Measurements from ENCODE around the gene DNAJB6. TPM values are rescaled to one million over a fixed set of nuclear protein-coding genes. Genes with fewer than 3 reads are reported as not detected.

Gene DNAJB6
- total RNA-seq, 1 experiment from 2014 or later = 201 TPM

DNA sequence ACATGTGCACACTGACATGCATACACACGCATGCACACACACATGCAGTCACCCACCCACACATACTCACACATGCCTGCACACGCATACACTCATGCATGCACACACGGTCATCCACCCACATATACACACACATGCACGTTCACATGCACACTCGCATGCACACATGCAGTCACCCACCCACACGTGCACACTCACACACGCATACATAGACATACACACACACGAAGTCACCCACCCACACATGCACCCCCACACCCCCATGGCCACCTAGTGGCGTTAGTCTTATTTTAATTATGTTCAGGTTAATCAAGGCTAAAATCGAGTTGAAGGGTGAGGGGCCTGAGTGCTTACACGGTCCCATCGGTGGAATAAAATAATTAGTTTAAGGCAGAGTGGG, 96.8 kb downstream of the DNAJB6 start:
- H3K4me3 ChIP-seq (ENCODE audit: low read depth in 2 of 2, low read length in 2 of 2) = no peak overlapping the region
- H3K4me1 ChIP-seq (ENCODE audit: control insufficient read depth, insufficient read depth, low read length) = peaks cover 4% of the 10 kb centered on the region; the same call in 1 of the 2 replicates
- intact Hi-C loops (cut with micrococcal nuclease; ENCODE audit: unreplicated experiment) (loop anchor here (10.0 kb wide), 1 partner anchor 441 kb away; no protein-coding TSS in a partner anchor), in situ Hi-C loops (cut with HindIII; ENCODE audit: low pct_unique_long_range_greater_than_20kb, low sequenced_read_pairs) (no loop called here)
- ATAC-seq (no peak), DNase-seq (ENCODE audit: low read depth, low spot score) (no peak)
- no peak overlapping the region for H3K27ac ChIP-seq (ENCODE audit: low read length)
- H3K9me3 ChIP-seq (ENCODE audit: control insufficient read depth, insufficient read depth, low read depth, low read length) = no peaks in the 10 kb centered on the region
- no peaks in the 10 kb centered on the region for H3K27me3 ChIP-seq (ENCODE audit: control insufficient read depth, insufficient read depth, low read length)
- no peak for TF ChIP-seq SIN3A (IDR thresholded peaks at IDR 0.05; ENCODE audit: borderline replicate concordance, insufficient read depth, low read depth, low read length)
- TF ChIP-seq, protein P1, sequence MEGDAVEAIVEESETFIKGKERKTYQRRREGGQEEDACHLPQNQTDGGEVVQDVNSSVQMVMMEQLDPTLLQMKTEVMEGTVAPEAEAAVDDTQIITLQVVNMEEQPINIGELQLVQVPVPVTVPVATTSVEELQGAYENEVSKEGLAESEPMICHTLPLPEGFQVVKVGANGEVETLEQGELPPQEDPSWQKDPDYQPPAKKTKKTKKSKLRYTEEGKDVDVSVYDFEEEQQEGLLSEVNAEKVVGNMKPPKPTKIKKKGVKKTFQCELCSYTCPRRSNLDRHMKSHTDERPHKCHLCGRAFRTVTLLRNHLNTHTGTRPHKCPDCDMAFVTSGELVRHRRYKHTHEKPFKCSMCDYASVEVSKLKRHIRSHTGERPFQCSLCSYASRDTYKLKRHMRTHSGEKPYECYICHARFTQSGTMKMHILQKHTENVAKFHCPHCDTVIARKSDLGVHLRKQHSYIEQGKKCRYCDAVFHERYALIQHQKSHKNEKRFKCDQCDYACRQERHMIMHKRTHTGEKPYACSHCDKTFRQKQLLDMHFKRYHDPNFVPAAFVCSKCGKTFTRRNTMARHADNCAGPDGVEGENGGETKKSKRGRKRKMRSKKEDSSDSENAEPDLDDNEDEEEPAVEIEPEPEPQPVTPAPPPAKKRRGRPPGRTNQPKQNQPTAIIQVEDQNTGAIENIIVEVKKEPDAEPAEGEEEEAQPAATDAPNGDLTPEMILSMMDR (IDR thresholded peaks at IDR 0.05) = no peak
- TF ChIP-seq POLR2AphosphoS5 (IDR thresholded peaks at IDR 0.05; ENCODE audit: low read depth, low read length) = no peak
- TF ChIP-seq TCF7L2 (IDR thresholded peaks at IDR 0.05; ENCODE audit: low read depth, low read length) = no peak
- TF ChIP-seq, protein P2, sequence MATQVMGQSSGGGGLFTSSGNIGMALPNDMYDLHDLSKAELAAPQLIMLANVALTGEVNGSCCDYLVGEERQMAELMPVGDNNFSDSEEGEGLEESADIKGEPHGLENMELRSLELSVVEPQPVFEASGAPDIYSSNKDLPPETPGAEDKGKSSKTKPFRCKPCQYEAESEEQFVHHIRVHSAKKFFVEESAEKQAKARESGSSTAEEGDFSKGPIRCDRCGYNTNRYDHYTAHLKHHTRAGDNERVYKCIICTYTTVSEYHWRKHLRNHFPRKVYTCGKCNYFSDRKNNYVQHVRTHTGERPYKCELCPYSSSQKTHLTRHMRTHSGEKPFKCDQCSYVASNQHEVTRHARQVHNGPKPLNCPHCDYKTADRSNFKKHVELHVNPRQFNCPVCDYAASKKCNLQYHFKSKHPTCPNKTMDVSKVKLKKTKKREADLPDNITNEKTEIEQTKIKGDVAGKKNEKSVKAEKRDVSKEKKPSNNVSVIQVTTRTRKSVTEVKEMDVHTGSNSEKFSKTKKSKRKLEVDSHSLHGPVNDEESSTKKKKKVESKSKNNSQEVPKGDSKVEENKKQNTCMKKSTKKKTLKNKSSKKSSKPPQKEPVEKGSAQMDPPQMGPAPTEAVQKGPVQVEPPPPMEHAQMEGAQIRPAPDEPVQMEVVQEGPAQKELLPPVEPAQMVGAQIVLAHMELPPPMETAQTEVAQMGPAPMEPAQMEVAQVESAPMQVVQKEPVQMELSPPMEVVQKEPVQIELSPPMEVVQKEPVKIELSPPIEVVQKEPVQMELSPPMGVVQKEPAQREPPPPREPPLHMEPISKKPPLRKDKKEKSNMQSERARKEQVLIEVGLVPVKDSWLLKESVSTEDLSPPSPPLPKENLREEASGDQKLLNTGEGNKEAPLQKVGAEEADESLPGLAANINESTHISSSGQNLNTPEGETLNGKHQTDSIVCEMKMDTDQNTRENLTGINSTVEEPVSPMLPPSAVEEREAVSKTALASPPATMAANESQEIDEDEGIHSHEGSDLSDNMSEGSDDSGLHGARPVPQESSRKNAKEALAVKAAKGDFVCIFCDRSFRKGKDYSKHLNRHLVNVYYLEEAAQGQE (IDR thresholded peaks at IDR 0.05; ENCODE audit: insufficient read depth in 1 of 2, low read depth in 2 of 2, low read length in 1 of 2) = no peak
- ChIA-PET POLR2A (no interaction called here), CTCF (no interaction called here)
- no peaks in the 10 kb centered on the region for H3K36me3 ChIP-seq (ENCODE audit: control insufficient read depth, insufficient read depth, low read length)
- no TSS peak for BruUV-seq (replicated peaks)

DNA sequence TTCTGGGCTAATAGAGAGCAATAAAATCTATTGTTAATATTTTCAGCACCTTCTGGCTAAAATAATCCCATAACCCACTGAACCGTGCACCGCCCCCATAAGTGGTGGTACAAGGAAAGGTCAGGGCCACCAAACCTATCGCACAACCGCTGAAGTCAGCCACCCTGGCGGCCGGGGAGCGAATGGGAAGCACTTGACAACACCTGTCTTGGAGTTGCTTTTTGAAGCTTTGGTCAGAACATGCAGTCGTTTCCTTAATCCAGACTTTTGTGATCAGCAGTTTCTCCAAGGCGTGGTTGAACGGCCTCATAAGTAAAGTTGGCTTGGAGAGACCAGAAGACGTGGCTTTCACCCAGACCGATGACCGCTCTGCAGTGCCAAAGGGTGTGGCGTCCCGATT, 97.4 kb downstream of the DNAJB6 start:
- DNase-seq (ENCODE audit: low read depth, low spot score) (no peak), ATAC-seq (no peak)
- Histone ChIP-seq H3K27ac (ENCODE audit: low read length) (no peak overlapping the region), H3K27me3 (ENCODE audit: control insufficient read depth, insufficient read depth, low read length) (no peaks in the 10 kb centered on the region), H3K9me3 (ENCODE audit: control insufficient read depth, insufficient read depth, low read depth, low read length) (no peaks in the 10 kb centered on the region), H3K4me3 (ENCODE audit: low read depth in 2 of 2, low read length in 2 of 2) (no peak overlapping the region), H3K4me1 (ENCODE audit: control insufficient read depth, insufficient read depth, low read length) (peaks cover 4% of the 10 kb centered on the region; the same call in 1 of the 2 replicates), H3K36me3 (ENCODE audit: control insufficient read depth, insufficient read depth, low read length) (no peaks in the 10 kb centered on the region)
- TF ChIP-seq, protein P1 (IDR thresholded peaks at IDR 0.05) = no peak
- TF ChIP-seq TCF7L2 (IDR thresholded peaks at IDR 0.05; ENCODE audit: low read depth, low read length) (no peak), POLR2AphosphoS5 (IDR thresholded peaks at IDR 0.05; ENCODE audit: low read depth, low read length) (no peak), SIN3A (IDR thresholded peaks at IDR 0.05; ENCODE audit: borderline replicate concordance, insufficient read depth, low read depth, low read length) (no peak)
- TF ChIP-seq, protein P2 (IDR thresholded peaks at IDR 0.05; ENCODE audit: insufficient read depth in 1 of 2, low read depth in 2 of 2, low read length in 1 of 2) = no peak
- POLR2A ChIA-PET = no interaction called here
- BruUV-seq (replicated peaks) = TSS peak; percentile 61
- in situ Hi-C loops (cut with HindIII; ENCODE audit: low pct_unique_long_range_greater_than_20kb, low sequenced_read_pairs) (no loop called here), intact Hi-C loops (cut with micrococcal nuclease; ENCODE audit: unreplicated experiment) (loop anchor here (10.0 kb wide), 1 partner anchor 441 kb away; no protein-coding TSS in a partner anchor)
- CTCF ChIA-PET = no interaction called here
